ENCODE measurements around the gene DYSF.

Gene DYSF

DNA sequence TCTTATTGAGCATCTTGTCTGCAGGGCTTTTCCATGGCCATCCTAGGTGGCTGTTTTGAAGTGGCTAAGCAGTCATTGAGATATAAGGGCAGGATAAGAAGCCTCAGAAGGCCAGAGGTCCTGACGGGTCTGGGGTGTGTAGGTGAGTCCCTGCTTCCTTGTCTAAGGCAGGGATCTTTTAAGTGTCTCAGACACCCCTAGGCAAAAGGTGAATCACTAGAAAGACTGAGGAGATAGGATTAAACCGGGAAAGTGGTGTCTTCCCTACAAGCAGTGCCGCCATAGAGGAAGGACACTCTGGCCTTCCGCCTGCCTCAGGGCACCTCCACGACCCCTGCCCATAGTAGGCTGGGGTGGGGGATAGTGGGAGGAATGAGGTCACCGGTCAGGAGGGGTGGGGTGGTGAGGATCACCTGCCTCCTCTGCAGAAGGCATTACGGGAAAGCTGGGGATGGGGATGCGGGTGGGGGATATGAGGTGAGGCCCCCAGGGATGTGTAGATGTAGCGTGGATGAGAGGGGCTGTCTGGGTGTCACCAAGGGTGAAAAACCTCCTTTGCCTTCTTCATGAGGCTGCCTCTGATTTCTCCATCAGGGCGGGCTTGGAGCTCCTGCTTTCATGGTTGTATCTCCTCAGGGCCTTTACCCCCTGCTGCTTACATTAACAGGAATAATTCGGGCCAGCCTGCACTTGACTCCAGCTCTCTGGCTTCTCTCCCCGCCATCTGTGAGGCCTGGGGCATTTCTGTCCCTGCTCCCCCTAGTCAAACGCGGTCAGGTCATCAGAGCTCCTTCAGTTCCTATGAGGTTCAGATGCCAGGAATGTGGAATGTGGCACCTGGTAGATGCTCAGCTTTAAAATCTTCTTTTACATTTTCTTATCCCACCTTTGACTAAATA lies 244.0 kb downstream of the DYSF start:
- in situ Hi-C loops (cut with HindIII; ENCODE audit: low sequenced_read_pairs), result no loop called here

DNA sequence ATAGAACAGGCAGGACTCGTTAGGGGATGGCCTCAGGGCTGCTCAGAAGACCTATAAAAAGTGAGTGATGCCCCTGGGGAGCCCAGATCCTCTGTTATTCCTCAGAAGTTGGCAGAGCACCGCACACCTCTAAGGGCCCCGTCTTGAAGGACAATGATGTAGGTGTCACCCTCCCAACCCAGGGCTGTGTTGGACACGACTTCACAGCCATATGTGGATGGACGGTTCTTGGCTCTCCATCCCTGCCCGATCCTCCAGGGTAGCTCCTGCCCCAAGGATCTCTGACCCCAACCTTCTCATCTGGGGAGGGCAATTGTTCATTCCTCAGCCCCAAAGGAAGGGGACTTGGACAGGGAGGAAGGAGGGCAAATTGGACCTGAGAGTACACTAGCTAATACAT lies 246.1 kb downstream of the DYSF start:
- in situ Hi-C loops (cut with HindIII; ENCODE audit: low sequenced_read_pairs), result no loop called here

DNA sequence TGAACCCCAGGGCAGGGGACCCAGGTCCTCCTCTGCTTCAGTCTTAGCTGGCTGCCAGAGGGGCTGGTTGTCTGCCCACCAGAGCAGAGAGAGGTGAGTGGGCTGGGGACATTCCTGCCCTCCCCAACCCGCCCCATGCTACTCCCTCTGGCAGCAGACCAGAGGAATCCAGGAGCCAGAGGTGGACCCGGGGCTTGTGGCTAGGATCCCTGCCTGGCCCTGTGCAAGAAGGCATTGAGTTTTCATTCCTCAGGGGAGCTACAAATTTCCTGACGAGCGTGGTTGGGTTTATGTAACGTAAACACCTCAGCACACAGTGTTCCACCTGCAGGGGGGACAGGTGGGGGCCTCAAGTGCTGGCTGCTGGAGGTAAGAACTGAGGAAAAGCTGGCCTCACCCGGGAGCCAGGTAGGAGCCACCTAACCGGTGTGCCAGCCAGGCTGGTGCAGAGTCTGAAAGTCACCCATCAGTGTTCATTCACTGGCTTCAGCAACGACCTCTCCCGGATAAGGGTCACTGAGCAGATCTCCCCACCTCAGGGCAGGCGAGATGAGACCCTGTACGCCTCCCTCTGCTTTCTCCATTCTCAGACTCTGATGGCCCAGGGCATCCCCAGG lies 246.8 kb downstream of the DYSF start:
- in situ Hi-C loops (cut with HindIII; ENCODE audit: low sequenced_read_pairs), result no loop called here

DNA sequence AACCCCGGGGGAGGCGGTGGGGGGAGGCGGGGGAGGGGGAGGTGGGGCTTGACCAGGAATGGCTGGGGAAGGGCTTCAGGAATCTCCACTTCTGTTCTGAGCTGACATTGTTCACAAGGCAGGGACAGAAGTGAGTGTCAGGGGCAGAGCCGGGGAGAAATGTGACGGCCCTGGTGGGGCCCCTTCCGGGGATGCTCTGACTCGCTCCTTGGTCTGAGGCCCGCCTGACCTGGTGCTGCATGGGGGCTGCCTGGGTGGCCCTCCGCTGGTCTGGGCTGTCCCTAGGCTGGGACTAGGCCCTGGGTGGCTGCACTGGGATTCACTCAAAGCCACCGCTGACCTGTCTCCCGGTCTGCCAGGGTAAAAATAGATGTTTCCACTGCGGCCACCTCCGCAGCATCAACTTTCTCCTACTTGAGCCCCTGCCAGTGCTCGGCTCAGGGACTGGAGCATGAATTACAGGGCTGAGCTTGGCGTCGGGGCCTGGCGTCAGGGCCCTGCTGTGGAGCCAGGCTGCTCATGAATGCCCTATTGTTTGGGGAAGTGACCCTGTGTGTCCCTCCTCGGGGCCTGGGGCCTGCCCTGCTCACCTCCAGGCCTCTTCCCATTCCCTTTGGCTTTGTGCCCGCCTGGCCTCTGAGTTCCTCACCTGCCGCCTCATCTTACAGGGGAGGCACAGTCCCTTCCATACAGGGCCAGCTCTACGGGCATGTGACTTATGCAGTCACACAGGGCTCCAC lies 247.5 kb downstream of the DYSF start:
- in situ Hi-C loops (cut with HindIII; ENCODE audit: low sequenced_read_pairs), result no loop called here

DNA sequence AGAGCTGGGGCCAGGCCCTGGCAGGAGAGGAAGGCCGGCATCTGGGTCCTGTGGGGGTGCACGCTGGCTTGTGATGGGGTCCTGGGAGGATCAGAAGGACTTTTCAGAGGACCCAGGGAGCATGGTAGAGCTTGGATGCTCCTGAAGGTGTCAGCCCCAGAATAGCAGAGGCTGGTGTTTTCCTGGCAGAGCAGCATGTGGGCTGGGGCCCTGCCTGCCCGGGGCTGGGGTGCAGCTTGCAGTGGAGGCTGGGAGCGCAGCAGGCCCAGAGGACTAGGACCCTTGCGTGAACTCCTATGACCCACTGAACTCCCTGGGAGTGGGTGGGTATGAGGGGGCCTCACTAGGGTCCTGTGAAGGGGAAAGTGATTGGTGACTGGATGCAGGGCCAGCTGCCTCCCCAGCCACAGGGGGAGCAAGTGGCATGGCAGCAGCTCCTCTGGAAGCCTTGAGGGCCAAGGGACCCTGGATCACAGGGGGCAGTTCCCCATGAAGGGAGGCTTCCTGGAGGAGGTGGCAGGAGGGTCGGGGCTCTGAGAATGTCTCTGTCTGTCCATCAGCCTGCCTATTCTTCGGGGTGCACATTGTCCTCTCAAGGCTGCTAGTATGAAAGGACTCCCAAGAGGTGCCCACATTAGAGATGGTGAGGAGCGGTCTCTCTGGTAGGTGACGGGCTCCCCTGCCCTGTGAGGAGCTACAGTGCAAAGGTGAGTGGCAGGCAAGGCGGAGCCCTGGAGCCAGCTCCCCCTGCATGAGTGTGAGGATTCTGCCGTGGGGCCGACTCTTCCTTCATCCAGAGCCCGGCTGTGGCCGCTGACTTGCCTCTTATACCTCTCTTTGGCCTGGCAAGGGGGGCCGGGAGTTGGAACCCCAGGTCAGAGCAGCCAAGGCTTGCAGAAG lies 249.0 kb downstream of the DYSF start:
- in situ Hi-C loops (cut with HindIII; ENCODE audit: low sequenced_read_pairs), result no loop called here

DNA sequence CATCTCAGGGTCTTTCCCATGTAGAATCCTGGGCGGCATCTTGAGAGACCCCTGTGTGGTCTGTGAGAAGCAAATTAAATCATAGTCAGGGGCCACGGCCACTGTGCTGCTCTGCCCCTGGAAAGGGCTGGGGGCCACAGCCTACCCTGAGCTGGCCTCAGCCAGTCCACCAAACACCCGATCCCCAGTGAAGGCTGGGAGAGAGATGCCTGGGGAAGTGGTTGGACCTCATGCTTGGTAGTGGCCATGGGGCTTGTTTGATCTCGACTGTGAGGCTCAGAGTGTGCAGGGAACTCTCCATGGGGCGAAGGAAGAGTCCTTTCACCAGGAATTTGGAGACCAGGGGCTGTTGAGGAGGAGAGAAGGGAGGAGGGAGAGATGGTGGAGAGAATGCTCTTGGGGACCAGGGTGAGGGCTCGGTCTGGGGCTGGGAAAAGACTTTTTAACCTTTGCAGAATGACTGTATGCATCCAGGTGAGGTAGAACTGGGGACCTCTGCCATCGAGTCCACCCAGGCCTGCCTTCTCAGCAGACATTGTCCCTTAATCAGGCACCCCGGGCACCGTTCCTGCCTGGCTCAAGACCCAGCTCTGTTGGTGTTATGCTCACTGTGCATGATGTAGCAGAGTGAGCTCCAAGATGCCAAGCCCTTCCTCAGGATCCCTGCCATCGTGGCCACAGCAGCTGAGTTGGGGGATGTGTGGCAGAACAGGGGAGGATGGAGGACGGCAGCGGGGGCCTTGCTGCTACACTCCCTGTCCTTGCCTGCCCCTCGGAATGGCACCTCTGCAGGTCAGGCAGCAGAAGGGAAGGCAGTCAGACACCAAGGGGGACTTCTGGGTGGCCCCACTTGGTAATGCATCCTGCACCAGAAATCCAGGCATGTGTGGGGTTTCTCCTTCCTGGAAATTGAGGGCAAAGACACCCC lies 249.9 kb downstream of the DYSF start:
- in situ Hi-C loops (cut with HindIII; ENCODE audit: low sequenced_read_pairs), result no loop called here

DNA sequence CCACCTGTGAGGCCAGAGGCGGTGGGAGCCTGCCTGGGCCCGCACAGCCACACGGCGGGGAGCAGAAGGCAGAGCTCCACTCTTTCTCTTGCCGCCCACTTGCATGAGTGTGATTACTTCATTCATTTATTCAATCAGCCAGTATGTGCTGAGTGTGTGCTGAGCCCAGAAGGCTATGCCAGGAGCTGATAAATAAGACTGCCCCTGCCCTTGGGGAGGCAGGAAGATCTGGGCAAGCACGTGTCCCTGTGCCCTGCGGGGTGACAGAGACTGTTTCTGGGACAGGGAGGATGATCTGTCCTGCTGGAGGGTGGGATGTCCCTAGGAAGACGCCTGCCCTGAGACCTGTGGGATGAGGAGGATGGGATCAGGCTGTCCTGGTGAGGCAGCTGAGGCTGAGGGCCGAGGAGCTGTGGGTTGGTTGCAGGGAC lies 250.8 kb downstream of the DYSF start:
- in situ Hi-C loops (cut with HindIII; ENCODE audit: low sequenced_read_pairs), result no loop called here

DNA sequence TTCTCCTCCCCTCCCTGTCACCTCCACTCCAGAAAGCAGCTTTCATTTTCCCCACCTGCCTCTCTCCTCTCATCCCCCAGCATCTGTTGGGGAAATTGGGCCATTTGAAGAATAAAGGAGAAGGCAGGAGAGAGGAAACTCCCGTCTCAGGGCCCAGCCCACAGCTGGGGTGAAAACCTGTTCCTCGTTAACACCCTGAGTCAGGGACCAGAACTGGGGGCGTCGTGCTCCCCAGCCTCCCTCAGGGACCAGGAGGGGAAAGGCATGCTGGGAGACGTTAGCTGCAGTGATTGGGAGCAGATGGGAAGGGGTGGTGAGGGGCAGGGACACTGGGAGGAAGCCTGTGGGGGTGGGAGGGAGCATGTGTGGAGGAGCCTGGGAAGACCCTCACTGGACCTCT lies 251.3 kb downstream of the DYSF start:
- in situ Hi-C loops (cut with HindIII; ENCODE audit: low sequenced_read_pairs), result no loop called here

DNA sequence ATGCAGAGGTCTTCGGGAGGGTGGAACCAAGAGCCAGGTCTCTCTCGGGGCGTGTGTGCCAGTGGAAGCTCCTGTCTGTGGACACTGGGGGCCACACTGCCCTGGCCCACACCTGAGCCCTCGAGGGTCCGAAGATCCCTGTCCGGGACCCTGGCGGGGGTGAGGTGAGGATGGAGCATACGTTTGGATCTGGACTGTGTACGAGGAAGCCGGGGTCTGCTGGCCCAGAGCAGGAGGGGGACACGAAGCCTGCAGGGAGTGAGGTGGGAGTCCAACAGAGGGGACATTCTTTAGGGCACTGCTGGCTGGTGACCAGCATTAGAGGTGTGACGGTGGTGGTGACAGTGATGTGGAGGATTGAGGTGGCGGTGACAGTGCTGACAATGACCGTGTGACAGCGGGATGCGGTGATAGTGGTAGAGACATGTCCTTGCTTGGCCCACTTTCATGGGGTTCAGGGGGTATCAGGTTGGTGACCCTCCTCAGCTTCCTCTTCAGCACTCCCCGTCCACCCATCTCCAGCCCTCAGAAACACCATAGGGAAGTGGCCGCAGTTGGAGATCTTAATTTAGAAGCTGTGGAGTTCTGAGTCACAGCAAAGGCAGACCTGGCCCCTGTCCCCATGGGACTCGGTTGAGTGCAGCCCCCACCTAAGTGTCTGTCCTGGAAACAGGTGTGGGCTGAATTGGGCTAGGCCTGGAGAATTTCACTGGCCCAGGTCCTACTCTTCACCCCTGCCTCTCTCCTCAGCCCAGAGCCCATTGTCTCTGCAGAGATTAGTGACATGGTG lies 252.0 kb downstream of the DYSF start:
- in situ Hi-C loops (cut with HindIII; ENCODE audit: low sequenced_read_pairs), result no loop called here

DNA sequence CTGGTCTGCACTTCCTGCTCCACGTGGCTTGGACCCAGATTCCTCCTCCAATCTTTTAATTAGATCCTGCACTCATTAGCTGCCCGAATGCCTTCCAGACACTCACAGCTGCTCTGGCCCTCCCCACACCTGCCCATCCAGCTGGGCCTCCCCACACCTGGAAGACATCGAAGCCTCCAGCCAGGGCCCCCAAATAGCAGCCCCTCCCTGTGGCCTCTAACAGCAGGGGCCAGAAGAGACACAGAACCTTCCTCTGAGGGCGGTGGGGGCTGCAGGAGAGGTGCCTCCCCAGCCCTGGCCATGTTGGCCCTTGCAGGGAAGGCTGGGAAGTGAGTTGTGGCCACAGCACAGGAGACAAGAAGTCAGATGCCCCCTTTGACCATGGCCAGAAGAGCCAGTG lies 252.8 kb downstream of the DYSF start:
- in situ Hi-C loops (cut with HindIII; ENCODE audit: low sequenced_read_pairs), result no loop called here

DNA sequence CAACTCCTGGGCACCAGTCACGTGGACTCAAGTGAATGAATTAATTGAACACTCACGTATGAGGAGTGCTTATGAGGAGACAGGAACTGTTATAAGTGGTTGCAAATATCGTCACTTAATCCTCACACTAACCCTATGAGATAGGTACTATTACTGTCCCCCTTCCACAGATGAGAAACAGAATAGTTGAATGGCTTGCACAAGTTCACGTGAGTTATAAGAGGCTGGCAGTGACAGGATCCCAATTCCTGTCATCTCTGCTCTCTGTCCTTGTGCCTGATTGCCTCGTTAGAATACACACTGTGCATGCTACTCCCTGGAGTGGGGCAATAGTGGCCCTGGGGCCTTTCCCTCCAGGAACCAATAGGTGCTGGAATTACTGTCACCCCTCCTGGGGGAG lies 253.5 kb downstream of the DYSF start:
- in situ Hi-C loops (cut with HindIII; ENCODE audit: low sequenced_read_pairs), result no loop called here

DNA sequence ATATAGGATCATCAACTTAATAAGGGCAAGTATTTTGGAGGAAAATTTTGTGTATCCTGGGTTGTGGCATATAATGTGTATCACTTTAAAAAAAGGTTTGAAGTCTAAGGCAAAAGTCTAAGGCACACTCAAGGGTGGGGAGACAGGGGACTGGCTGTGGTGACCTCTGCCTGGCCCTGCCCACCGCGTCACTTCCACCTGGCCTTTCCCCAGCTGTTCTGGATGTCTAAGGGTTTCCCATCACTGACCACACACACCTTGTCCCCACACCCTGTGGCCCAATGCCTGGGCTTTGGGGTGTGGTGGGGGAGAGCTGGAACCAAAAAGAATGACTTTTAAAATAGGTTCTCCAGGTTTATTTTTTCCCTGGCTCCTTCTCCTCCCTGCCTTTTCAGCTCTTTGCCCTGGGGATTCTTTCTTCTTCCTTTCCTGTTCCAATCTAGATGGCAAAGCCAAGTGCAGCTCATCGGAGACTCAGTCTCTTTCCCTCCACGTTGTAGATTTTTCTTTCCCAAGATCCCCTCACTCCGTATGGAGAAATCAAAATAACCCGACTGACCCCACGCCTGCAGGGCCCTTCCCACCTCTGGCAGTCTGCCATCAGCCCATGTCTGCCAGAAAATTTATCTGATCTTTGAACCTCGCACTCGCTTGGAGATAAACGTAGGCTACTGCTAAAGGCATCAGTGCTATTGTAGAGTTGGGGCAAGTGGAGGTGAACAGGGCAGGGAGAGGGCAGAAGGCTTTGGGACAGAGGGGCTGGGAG lies 257.2 kb downstream of the DYSF start:
- in situ Hi-C loops (cut with HindIII; ENCODE audit: low sequenced_read_pairs), result no loop called here

DNA sequence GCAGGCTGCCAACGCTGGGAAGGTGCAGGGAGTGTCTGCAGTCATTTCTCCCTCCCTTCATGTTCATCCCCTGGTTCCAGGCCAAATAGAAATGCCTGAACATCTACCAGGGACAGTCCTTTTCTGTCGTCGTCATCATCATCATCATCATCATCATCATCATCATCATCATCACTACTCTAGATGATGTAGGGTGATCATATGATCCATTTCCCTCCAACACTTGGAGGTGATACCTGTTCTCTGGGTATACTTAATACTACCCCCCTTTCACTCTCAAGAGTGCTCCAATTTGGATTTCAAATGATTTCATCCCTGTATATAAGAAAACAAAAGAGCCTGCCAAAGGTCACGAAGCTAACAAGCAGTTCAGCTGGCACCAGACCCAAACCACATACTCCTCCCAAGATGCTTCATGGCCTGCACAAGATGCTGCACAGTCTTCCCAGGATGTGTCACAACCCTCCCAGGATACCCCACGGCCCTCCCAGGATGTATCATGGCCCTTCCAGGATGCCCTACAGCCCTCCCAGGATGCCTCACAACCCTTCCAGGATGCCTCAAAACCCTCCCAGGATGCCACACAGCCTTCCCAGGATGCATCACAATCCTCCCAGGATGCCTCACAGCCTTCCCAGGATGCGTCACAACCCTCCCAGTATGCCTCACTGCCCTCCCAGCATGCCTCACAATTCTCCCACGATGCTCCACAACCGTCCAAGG lies 257.9 kb downstream of the DYSF start:
- in situ Hi-C loops (cut with HindIII; ENCODE audit: low sequenced_read_pairs), result no loop called here

DNA sequence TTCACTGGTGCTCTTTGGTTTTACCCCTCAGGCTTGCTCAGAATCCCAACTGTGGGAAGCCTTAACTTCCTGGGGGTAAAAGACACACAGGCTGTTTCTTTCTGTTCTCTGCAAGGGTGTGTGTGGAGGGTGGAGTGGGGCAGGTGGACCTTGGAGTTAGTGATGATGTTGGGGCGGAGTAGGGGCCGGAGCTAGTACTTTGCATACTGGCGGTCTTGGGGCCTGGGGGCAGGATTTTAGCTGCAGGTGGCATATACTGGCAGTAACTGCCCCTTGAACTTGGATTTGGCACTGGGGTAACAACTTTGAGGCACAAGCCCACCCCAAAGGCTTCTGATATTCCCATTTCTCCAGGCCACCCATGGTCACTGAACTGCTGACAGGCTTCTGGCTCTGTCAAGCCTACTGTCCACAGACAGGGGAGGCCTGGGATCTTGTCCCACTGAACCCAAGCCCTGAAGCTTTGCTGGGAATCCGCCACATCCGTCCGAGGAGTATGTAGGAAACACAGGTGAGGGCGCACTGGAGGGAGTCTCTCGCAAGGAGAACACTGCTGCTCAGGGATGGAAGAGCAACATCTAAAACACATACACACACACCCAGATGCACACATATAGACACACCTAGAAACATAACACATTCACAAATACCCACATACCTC lies 258.9 kb downstream of the DYSF start:
- in situ Hi-C loops (cut with HindIII; ENCODE audit: low sequenced_read_pairs), result no loop called here

DNA sequence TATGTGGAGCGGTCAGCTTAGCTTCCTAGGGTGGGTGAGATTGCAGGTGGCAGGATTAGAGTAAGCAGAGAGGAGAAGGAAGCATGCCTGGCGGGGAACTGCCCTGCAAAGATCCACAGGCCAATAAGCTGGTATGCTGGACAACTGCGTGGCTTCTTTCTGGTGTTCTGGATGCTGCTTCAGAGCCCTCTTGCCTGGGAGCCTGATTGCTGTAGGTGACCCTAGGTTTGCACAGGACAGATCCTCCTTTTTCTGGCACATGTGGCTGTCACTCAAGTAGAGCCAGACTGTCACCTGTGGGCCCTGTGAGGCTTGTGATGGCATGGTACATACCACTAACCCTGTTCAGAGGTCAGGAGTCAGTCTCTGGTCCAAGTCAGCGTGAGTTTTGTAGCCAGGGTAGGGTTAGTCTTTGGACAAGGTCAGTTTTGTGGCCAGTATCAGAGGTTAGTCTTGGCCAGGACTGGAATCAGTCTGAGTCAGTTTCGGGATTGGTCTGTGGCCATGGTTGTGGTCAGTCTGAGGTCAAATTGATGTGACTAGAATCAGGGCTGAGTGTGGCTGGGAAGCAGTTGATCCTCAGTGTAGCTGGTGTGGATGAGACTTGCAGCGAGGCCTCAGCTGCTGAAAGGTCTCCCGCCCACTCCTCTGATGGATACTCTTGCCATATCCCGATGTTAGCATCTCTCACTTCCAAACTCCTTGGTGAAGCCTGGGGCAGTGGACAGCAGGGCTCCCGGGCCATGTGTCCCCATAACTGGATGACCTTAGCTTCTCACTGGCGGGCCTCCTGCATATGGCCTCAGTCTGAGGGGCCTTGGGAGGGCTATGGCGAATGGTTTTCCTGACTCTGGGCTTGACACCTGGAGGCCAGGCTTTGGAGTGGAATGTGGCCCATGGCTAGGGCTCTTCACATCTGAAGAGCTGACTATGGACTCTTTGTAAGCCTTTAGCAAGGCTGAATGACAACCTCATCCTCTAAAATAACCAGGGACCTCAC lies 260.5 kb downstream of the DYSF start:
- in situ Hi-C loops (cut with HindIII; ENCODE audit: low sequenced_read_pairs), result no loop called here
